GM12873 (cell line): ENCODE results near the gene ZFAND2B.

Experiments used
- CTCF ChIP-seq: IDR thresholded peaks from 2 replicates; pipeline ENCODE4 v1.5.1; 2012; ENCODE audit warnings: low read depth, mild to moderate bottlenecking, moderate library complexity, low read length, control low read depth; ENCODE audit not compliant: insufficient read depth; ENCODE audit errors: missing control alignments

The ZFAND2B gene

GRCh38 chr2:219182331-219183150, 24.0 kb upstream of the ZFAND2B start:
- no peak for TF ChIP-seq CTCF

- TF ChIP-seq CTCF = no peak
These were observed 23.3 kb upstream of the ZFAND2B start for GRCh38 chr2:219183151-219183772.

GRCh38 chr2:219184121-219184520, 22.5 kb upstream of the ZFAND2B start:
- TF ChIP-seq CTCF = no peak

- TF ChIP-seq CTCF = no peak
These were observed 19.7 kb upstream of the ZFAND2B start for GRCh38 chr2:219186754-219187456.

GRCh38 chr2:219197388-219197787, 9.2 kb upstream of the ZFAND2B start:
- no peak for TF ChIP-seq CTCF

- no peak for TF ChIP-seq CTCF
These were observed 7.6 kb upstream of the ZFAND2B start for GRCh38 chr2:219198974-219199373.
